Heart left ventricle (tissue), 13 donors: ENCODE measurements around the gene PCSK6.

ENCODE experiments used
- POLR2A ChIP-seq, 2 donors: fragments of 450-650 bp; IDR thresholded peaks; one replicate each; pipeline ENCODE4 v1.6.1; 2017; ENCODE audit warnings: antibody characterized with exemption in 2 of 2, mild to moderate bottlenecking in 2 of 2, moderate library complexity in 2 of 2
- TF ChIP-seq, protein P1 (sequence below), 12 donors: fragments of 200-600 bp; sonication (generic) in 4 of 12; IDR thresholded peaks; one replicate each; pipeline versions ENCODE4 v1.5.0 to v1.8.0; 2018 to 2022; ENCODE audit warnings: antibody characterized with exemption in 12 of 12, mild to moderate bottlenecking in 5 of 12
- donor health status: ischemic (EF 13 %, LVEDD 7.1; RV severe dilation, severe dysfunction).
- donor health status: DM: no; HTN: yes; CAD: no.
- donor health status: DM: no; HTN: no; CAD: no.
- donor health status: ischemic (EF 25% LVEDD 6.9; RV normal size, moderate dysfunction).
- donor health status: ischemic (EF 25% LVEDD 5.7; RV mildly dilated, moderate dysfunction).
- donor health status: ischemic (EF 35%, LVEDD 5.7; RV mildly dilated, moderate dysfunction).
- donor health status: nonischemic (EF 11% LVEDD 7.7; RV severe dilation, severe dysfunction).
- donor health status: DM: yes; HTN: yes; CAD: no.
- donor health status: PGD.
- donor health status: ischemic (EF 29% LVEDD 5.4; RV normal size, mild dysfunction).
- donor health status: nonischemic (EF 23%, LVEDD 6.1; RV moderate dilation, normal function).

DNA sequence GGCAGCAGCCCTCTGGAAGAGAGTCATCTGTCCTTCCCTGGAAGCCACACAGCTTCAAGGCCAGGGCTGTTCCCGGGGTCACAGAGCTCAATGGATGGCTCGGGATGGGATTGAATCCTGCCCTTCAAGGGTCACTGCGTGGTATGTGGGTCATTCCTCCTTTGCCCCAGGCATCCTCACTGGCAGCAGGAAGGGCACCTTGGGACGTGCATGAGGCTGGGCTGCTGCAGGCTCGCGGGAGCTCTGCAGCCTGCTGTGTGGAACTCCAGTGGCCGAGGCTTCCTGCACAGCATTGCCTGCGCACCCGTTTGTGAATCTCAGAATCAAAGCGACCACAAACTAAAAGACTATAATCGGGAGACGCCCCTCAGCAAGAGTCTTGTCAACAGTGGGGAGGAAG lies 60.7 kb downstream of the PCSK6 start:
- TF ChIP-seq, protein P1, sequence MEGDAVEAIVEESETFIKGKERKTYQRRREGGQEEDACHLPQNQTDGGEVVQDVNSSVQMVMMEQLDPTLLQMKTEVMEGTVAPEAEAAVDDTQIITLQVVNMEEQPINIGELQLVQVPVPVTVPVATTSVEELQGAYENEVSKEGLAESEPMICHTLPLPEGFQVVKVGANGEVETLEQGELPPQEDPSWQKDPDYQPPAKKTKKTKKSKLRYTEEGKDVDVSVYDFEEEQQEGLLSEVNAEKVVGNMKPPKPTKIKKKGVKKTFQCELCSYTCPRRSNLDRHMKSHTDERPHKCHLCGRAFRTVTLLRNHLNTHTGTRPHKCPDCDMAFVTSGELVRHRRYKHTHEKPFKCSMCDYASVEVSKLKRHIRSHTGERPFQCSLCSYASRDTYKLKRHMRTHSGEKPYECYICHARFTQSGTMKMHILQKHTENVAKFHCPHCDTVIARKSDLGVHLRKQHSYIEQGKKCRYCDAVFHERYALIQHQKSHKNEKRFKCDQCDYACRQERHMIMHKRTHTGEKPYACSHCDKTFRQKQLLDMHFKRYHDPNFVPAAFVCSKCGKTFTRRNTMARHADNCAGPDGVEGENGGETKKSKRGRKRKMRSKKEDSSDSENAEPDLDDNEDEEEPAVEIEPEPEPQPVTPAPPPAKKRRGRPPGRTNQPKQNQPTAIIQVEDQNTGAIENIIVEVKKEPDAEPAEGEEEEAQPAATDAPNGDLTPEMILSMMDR (IDR thresholded peaks at IDR 0.05): no peak
- no peak for TF ChIP-seq POLR2A (IDR thresholded peaks at IDR 0.05)
